ENCODE measurements around the gene PGAP6. TPM values are rescaled to one million over a fixed set of nuclear protein-coding genes. Genes with fewer than 3 reads are reported as not detected.

PGAP6 gene
- total and polyA plus RNA-seq, 9 of the 15 experiments (the other 6 are each of a cell fraction or from before 2014, with no cell fraction given): 0.45 to 50.2 (median 39.3) TPM

DNA sequence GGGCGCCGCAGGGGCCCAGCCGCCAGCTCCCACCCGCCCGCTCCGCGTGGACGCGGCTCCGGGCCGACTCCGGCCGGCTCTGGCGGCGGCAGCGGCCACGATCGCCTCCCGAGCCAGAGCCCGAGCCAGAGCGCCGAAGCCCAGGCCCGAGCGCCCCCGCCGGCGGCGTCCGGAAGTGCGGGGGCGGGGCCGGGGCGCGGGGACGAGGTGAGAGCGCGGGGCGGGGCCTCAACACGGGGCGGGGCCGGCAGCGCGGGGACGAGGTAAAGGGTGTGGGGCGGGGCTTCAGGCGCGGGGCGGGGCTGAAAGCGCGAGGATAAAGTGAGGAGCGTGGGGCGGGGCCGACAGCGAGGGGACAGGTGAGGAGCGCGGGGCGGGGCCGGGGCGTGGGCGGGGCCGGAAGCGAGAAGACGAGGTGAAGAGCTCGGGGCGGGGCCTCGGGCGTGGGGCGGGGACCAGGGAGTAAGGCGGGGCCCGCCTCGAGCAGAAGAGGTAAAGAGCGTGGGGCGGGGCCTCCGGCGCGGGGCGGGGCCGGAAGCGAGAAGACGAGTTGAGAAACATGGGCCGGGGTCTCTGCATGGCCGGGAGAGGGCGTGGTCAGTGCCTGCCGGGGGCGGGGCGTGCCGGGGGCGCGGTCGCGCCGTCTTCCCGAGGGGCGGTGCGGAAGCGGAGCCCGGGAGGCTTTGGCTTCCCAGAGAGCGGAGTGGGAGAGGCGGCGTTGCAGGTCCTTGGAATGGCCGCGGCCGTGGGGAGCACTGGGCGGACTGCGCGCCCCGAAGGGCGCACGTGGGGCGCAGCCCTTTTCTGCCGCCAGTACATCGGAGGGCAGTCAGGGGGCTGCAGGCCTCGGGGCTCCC is 29.0 kb downstream of the PGAP6 start, which contains the start of gene AXIN1 (continued):
- TF ChIP-seq PTTG1 (tag; IDR thresholded peaks at IDR 0.05; ENCODE audit: low read depth) (no peak), ELF2 (CRISPR knock-in tag; IDR thresholded peaks at IDR 0.05) (no peak), ZNF431 (CRISPR knock-in tag; IDR thresholded peaks at IDR 0.05) (no peak), ZFP30 (CRISPR knock-in tag; IDR thresholded peaks at IDR 0.05; ENCODE audit: borderline replicate concordance) (no peak), ZNF274 (IDR thresholded peaks at IDR 0.05; ENCODE audit: borderline replicate concordance, low read depth, low read length) (no peak), GABPA (tag; conservative IDR thresholded peaks at IDR 0.05; ENCODE audit: low read depth) (peak; percentile 76), HMGN3 (IDR thresholded peaks at IDR 0.05; ENCODE audit: borderline replicate concordance, extremely low read depth, insufficient read length, low read depth, low read length) (peak; percentile 72), ELF4 (CRISPR knock-in tag; IDR thresholded peaks at IDR 0.05) (no peak), PML (IDR thresholded peaks at IDR 0.05; ENCODE audit: low read length) (no peak), KAT2B (IDR thresholded peaks at IDR 0.05; ENCODE audit: low read depth, low read length) (no peak), RFX5 (IDR thresholded peaks at IDR 0.05; ENCODE audit: low read depth, low read length) (no peak), SIN3A (IDR thresholded peaks at IDR 0.05; ENCODE audit: borderline replicate concordance in 2 of 2, control insufficient read depth in 1 of 2, low read depth in 2 of 2, low read length in 2 of 2) (0 out of 4 replicates have a peak, but pooled peaks of 1 of the 2 experiments have one; percentile 25), HEY1 (CRISPR knock-in tag; IDR thresholded peaks at IDR 0.05; ENCODE audit: borderline replicate concordance) (no peak), ETV5 (CRISPR knock-in tag; IDR thresholded peaks at IDR 0.05; ENCODE audit: low read depth) (no peak; the same call in none of the 2 replicates), KLF6 (CRISPR knock-in tag; IDR thresholded peaks at IDR 0.05; ENCODE audit: borderline replicate concordance) (no peak)
- TF ChIP-seq, protein P1, sequence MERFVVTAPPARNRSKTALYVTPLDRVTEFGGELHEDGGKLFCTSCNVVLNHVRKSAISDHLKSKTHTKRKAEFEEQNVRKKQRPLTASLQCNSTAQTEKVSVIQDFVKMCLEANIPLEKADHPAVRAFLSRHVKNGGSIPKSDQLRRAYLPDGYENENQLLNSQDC (CRISPR knock-in tag; IDR thresholded peaks at IDR 0.05): no peak
- TF ChIP-seq, protein P2, sequence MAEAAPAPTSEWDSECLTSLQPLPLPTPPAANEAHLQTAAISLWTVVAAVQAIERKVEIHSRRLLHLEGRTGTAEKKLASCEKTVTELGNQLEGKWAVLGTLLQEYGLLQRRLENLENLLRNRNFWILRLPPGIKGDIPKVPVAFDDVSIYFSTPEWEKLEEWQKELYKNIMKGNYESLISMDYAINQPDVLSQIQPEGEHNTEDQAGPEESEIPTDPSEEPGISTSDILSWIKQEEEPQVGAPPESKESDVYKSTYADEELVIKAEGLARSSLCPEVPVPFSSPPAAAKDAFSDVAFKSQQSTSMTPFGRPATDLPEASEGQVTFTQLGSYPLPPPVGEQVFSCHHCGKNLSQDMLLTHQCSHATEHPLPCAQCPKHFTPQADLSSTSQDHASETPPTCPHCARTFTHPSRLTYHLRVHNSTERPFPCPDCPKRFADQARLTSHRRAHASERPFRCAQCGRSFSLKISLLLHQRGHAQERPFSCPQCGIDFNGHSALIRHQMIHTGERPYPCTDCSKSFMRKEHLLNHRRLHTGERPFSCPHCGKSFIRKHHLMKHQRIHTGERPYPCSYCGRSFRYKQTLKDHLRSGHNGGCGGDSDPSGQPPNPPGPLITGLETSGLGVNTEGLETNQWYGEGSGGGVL (CRISPR knock-in tag; IDR thresholded peaks at IDR 0.05): no peak
- TF ChIP-seq, protein P3, sequence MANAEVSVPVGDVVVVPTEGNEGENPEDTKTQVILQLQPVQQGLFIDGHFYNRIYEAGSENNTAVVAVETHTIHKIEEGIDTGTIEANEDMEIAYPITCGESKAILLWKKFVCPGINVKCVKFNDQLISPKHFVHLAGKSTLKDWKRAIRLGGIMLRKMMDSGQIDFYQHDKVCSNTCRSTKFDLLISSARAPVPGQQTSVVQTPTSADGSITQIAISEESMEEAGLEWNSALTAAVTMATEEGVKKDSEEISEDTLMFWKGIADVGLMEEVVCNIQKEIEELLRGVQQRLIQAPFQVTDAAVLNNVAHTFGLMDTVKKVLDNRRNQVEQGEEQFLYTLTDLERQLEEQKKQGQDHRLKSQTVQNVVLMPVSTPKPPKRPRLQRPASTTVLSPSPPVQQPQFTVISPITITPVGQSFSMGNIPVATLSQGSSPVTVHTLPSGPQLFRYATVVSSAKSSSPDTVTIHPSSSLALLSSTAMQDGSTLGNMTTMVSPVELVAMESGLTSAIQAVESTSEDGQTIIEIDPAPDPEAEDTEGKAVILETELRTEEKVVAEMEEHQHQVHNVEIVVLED (CRISPR knock-in tag; IDR thresholded peaks at IDR 0.05): no peak
- TF ChIP-seq, protein P4, sequence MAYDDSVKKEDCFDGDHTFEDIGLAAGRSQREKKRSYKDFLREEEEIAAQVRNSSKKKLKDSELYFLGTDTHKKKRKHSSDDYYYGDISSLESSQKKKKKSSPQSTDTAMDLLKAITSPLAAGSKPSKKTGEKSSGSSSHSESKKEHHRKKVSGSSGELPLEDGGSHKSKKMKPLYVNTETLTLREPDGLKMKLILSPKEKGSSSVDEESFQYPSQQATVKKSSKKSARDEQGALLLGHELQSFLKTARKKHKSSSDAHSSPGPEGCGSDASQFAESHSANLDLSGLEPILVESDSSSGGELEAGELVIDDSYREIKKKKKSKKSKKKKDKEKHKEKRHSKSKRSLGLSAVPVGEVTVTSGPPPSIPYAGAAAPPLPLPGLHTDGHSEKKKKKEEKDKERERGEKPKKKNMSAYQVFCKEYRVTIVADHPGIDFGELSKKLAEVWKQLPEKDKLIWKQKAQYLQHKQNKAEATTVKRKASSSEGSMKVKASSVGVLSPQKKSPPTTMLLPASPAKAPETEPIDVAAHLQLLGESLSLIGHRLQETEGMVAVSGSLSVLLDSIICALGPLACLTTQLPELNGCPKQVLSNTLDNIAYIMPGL (CRISPR knock-in tag; IDR thresholded peaks at IDR 0.05): no peak
- TF ChIP-seq, protein P5, sequence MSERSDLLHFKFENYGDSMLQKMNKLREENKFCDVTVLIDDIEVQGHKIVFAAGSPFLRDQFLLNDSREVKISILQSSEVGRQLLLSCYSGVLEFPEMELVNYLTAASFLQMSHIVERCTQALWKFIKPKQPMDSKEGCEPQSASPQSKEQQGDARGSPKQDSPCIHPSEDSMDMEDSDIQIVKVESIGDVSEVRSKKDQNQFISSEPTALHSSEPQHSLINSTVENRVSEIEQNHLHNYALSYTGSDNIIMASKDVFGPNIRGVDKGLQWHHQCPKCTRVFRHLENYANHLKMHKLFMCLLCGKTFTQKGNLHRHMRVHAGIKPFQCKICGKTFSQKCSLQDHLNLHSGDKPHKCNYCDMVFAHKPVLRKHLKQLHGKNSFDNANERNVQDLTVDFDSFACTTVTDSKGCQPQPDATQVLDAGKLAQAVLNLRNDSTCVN (CRISPR knock-in tag; IDR thresholded peaks at IDR 0.05): no peak

Data from K562 (cell line).